Hematopoietic multipotent progenitor cell (in vitro differentiated cells): ENCODE measurements around the gene KNDC1. TPM values are rescaled to one million over a fixed set of nuclear protein-coding genes. Genes with fewer than 3 reads are reported as not detected.

Experiments used
- DNase-seq, 3 donors: peaks; one replicate each; pipeline ENCODE4 v3.0.0-alpha.2; 2011 to 2015; ENCODE audit warnings: low read depth in 2 of 3, low spot score in 2 of 3
- total RNA-seq: library from RNA; depleted of rRNA; stranded (reverse); fragments of >200 nt; gene quantifications from one replicate; pipeline ENCODE4 v1.2.3, GENCODE V29; 2012

Gene KNDC1
- total RNA-seq, 1 donor: under 0.01 TPM

DNA sequence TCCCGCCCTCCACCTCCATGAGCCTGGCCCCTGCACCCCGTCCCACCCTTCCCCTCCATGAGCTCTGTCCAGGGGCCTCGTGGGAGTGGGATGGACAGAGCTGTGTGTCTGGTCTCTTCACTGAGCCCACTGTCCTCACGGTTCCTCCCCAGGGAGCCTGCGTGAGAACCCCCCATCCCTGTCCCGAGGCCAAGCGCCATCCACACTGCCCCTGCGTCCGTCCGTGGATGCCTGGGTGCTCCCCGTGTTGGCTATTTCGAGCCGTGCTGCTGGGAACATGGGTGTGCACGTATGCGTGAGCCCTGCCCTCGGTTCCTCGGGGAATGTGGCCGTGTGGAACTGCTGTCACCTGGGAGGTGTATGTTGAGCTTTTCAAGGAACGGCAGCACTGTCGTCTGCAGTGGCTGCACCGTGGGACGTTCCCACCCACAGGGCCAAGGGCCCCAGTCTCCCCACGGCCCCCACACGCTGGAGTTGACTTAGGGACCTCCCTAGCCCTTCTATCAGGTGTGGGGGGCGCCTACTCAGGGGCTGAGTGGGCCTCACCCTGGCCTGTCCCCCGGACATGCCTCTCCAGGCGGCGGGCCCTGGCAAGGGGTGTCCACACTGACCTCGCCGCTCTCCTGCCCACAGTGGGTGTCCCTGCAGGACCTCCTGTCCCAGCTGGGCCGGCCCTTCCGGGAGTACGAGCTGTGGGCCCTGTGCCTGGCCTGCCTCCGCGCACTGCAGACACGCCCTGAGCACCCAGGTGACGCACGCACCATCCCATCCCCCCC is 28.1 kb downstream of the KNDC1 start:
- DNase-seq: no peak

DNA sequence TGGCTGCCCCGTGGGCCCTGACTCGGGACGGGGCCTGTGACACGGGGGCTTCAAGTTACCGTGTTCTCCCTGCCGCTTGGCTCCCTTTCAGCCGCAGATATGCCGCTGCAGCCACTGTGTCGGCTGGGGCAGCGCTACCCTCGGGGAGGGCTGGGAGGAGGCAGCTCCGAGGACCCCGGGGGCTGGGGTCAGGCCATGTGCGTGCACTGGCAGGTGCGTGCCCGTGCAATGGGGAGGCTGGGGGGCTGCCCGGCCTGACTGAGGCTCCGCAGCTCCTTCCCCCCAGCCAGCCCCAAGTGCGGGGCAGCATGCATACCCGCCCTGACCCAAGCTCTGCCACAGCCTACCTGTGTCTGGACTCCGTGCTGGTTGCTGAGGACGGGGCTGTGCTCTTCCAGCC is 29.2 kb downstream of the KNDC1 start:
- DNase-seq: no peak

DNA sequence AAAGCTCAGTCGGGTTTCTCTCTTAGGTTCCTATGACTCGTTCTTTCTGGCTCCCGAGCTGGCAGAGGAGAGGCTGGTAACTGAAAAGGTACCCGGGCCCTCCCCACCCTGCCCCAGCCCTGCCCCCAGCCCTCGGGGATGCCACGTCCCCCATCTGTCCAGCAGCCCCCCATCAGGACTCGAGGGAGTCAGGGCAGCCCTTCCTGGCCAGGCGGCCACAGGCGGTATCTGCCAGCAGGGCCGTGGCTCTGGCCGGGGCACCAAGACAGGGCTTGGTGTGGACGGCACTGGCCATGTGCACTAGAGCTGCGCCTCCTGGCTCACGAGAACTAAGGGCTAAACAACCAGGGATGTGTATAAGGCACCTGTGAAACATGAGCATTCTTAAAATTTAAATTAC is 29.7 kb downstream of the KNDC1 start:
- no peak for DNase-seq

DNA sequence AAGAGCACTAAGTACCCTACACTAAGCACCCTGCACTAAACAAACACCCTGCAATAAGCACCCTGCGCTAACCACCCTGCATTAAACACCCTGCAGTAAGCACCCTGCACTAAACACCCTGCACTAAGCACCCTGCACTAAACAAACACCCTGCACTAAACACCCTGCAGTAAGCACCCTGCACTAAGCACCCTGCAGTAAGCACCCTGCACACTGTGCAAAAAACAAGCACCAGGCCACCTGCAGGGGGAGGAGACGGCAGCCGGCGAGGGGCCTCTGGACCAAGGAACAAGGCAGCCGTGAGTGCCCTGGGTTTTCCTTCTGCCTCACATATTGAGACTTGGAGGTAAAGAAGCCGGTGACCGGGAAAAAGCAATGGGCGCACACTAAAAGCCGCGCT is 30.2 kb downstream of the KNDC1 start:
- no peak for DNase-seq

DNA sequence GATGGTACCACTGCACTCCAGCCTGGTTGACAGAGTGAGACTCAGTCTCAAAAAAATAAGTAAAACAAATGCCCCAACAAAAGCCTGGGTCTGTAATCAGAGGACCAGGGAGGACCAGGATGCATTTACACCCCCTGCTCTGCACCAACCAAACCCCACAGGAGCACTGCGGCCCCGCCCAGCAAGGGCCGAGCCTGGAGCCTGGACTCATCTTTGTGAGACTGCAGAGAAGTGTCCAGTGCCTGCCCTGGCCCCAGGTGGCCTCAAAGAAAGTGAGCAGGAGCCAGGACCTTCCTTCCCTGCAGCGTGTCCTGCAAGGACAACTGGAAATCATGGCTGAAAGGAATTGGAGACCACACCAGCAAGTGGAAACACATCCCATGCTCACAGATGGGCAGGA is 31.6 kb downstream of the KNDC1 start:
- no peak for DNase-seq

DNA sequence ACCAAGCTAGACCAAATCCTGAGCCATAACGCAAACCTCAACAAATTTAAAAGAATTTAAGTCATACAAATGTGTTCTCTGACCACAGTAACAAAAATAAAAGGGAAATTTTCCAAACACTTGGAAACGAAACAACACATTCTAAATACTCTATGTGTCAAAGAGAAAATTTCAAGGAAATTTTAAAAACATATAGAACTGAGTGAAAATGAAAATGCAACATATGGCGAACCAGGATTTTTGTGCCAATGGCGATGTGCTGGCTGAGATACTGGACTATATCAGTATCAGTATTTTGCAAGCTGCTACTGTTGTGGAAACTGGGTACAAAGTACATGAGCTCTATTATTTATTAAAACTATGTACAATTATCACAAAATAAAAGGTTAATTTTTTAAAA is 34.1 kb downstream of the KNDC1 start:
- DNase-seq: no peak

DNA sequence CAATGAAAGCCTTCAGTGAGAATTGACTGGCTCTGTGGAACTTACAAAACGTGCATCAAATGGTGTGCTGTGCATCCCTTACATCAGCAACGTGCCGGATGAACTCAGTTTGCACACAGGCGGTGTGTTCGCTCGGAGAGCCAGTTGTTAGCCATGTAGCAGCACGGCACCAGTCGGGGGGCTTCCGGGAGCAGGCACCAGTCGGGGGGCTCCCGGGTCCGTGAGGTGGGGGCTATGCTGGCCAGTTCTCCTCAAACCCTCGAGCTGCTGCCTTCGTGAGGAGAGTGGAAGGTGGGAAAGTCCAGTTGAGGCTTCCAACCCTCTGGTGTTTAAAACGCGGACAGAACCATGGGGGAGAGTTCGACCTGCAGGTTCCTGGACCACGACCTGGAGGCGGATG is 35.1 kb downstream of the KNDC1 start:
- DNase-seq: no peak

DNA sequence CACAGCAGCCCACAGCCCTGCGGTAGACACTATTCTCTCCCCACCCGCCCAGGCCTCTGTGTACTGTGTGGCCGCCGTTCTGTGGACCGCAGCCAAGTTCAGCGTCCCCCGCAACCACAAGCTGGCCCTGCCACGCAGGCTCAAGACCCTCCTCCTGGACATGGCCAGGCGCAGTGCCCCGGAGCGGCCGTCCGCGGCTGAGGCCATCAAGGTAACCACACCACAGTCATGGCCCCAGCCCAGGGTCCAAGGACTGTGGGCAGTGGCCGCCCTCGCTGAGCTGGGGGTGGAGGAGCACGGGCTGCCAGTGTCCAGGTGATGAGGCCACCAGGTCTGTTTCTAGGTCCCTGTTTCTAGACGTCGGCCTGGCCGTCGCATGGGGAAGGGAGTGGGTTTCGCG is 35.6 kb downstream of the KNDC1 start:
- no peak for DNase-seq

DNA sequence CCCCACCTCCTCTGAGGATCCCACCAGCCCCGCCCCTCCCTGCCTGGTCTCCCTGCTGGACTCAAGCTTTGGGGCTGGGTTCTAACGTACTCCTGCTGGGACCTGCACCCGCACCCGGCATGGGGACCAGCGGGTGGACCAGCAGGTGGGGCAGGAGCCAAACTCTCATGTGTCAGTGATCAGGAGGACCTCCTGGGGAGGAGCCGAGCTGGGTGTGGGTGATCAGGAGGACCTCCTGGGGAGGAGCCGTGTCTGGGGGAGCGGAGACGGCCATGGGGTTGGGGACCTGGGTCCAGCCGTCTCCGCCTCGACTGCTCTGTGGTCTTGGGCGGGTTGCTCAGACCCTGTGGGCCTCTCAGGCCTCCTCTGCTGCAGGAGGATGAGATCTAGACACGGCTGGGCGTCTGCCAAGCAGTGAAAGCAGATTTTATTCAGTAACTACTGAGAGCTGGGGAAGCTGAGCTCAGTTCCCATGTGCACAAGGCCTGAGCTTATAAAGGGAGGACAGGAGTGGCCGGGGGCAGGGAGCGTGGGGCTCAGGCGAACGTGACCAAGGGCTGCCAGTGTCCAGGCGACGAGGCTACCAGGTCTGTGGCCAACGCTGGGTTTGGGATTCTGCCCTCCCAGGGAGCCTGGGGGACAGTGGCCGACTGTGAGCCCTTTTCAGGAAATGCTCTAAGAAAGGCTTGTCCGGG is 36.3 kb downstream of the KNDC1 start:
- DNase-seq: no peak

DNA sequence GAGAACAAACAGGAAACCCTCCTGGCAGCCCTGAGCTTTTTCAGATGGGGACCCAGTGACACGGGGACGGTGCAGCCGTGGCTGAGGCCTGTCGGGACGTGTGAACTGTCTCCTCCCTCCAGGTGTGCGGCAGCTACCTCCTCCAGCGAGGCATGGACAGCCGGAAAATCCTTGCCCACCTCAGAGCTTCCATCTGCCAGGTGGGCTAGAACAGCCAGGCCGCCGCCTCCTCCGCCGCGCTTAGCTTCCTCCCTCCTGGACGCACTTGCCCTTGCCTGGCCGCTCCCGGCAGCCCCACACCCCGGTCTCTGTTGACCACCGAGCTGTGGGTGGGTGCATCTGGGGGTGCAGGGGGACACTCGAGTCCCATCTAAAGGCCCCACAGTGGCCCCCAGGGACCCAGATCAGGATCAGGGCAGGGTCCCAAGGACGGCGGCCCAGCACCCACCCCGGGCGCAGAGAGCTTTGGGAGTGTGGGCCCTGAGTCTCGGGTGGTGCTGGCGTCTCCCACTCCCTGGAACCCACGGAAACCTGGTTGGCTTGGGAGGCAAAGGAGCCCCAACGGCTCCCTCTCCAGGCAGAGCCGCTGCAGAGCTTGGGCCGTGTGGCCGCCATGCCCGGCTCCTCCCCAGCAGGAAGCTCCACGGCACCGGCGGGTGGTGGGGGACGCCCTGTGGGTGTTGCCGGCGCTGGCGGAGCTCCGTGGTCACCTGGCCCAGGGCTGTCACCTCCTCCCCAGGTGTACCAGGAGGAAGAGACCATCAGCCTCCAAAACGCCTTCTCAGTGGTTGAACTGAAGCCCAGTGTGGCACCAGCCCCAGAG is 37.1 kb downstream of the KNDC1 start:
- DNase-seq: no peak

DNA sequence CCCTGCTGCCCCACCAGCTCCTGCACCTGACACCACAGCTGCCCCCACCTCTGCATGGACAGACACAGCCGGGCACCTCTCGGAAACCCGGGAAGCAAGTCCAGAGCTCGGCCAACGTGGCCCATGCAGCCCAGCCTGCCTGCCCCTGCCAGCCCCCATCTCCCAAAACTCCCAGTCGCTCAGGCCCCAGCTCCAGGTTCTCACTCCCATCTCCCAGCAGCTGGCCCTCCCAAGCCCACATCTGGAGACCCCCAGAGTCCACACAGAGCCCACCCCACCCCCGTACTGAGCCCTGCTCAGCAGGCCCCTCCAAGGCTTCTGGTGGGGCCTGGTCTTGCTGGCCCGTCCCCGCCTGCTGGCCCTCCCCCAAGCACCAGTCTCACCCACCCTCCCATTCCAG is 37.8 kb downstream of the KNDC1 start:
- DNase-seq: no peak

DNA sequence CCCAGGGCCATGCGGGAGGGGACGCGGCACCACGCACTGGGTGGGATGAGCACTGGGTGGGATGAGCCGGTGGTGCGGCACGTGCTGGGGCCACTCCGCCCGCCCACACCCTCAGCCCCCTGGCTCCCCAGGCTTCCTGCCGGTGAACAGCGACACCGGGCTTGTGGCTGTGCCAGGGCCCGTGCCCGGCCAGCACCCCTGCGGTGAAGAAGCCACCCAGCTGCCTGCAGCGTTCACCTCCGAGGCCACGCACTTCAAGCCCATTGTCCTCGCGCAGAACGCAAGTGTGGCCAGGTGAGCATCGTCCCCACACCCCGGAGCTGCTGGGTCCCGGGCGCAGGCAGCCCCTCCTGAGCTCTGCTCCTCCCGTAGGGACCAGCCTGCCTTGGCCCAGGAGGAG is 38.2 kb downstream of the KNDC1 start:
- no peak for DNase-seq

DNA sequence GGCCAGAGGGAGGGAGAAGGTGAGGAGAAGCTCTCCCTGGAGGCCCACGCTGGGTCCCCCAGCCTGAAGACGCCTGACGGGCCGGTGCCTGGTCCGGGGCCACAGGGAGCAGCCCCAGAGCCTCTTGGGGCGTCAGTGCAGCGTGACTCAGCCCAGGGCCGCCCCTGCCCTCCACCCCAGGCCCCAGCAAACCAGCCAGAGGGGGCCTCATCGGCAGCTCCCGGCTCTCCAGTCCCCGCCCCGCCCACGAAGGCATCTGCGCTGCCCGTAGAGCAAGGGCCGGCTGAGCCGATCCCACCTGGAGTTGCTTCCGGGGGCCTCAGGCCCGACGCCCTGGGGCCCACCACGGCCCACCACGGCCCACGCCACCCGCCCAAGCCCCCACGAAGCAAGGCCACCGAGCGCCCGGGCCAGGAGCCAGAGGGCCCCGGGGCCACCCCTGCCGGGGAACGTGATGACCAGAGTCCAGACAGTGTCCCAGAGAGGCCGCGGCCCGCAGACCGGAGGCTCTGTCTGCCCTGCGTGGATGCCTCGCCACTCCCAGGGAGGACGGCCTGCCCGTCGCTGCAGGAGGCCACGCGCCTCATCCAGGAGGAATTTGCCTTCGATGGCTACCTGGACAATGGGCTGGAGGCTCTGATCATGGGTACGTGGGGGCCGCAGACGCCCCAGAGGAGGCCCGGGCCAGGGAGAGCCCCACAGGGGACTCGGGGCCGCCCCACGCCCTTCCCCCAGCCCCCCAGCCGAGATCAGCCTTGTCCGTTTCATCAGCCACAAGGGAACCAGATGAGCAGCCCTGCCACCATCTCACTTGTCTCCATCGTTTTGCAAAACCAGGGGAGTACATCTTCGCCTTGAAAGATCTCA is 38.8 kb downstream of the KNDC1 start:
- no peak for DNase-seq

DNA sequence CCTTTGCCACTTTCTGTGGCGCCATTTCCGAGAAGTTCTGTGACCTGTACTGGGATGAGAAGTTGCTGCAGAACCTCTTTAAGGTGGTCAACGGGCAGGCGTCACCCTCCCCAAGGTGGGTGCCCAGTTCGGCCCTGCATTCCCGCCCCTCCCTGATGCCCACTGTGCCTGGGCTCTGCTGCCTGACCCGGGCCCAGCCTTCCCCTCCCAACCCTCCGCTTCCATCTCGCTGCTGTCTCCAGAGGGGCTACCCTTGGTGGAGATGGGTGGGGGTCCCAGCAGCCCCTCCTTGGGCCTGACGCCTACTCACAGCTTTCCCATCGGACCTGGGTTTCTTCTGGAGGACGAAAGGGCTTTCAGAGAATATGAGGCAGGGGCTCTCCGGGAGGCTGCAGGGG is 39.5 kb downstream of the KNDC1 start:
- DNase-seq: no peak

DNA sequence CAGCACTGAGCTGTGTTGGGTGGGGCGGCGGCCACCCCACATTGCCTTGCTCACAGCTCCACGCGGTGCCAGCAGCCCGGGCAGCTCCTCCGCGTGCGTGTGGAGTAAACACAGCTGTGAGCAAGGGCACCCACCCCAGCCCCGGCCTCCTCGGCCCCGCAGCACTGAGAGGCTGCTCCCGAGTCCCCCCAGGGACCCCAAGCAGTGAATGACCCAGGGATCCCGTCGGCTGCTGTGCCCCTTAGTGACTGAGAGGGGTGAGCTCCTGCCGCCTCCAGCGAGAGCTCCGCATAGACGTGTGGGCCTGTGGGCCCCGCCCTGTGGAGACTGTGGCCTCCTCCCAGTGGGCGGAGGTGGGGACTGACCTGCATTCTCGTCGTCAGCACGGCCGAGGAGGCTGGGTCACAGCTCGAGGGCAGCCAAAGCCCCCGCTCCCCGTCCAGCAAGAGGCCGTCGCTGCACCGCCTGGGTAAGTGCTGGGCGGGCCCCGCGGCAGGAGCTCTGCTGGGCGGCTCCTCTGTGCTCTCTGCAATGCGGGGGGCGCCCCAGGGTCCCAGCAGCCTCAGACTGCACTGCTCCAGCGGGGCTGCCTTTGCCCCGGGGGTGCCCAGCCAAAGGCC is 40.1 kb downstream of the KNDC1 start:
- DNase-seq: no peak

DNA sequence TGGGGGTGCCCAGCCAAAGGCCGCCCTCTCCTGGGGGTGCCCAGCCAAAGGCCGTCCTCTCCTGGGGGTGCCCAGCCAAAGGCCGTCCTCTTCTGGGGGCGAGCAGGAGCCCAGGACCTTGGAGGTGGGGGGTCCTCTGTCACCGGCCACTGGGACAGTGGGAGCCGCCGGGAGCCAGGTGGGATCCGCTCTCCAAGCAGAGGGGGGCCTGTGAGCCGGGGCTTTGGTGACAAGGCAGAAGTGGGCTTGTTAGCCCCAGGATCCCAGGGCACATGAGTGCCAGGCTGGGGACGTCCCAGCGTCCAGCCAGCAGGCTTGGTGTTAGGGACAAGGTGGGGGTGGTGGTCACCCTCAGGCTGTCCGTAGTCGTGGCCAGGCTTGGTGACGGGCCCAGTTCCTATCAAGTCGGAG is 40.6 kb downstream of the KNDC1 start:
- no peak for DNase-seq

DNA sequence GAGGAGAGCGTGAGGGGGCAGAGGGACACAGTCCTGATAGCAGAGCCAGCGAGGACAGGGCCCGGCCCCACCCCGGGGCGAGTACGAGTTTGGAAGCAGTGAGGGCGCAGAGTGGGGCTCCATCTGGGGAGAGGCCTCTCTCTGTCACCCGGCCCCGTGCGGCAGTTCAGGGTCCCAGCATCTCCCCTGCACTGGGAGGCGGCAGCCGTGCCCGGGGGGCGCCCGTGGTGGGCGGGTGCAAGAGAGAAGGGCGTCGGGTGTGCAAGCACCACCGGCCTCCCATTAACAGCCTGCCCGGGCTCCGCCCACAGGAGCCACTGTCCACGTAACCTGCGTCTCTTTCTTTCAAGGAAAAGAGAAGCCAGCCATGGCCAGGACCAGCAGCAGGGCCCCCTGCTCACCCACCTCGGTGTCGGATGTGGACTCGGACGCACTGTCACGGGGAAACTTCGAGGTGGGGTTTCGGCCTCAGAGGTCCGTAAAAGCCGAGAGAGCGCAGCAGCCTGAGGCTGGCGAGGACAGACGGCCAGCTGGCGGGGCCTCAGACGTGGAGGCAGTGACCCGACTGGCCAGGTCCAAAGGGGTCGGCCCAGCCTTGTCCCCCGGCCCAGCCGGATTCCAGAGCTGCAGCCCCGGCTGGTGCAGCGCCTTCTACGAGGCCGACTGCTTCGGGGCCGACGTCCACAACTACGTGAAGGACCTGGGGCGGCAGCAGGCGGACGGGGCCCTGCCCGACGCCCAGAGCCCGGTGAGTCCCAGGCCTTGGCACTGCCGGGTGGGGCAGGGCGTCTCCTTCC is 41.3 kb downstream of the KNDC1 start:
- no peak for DNase-seq

DNA sequence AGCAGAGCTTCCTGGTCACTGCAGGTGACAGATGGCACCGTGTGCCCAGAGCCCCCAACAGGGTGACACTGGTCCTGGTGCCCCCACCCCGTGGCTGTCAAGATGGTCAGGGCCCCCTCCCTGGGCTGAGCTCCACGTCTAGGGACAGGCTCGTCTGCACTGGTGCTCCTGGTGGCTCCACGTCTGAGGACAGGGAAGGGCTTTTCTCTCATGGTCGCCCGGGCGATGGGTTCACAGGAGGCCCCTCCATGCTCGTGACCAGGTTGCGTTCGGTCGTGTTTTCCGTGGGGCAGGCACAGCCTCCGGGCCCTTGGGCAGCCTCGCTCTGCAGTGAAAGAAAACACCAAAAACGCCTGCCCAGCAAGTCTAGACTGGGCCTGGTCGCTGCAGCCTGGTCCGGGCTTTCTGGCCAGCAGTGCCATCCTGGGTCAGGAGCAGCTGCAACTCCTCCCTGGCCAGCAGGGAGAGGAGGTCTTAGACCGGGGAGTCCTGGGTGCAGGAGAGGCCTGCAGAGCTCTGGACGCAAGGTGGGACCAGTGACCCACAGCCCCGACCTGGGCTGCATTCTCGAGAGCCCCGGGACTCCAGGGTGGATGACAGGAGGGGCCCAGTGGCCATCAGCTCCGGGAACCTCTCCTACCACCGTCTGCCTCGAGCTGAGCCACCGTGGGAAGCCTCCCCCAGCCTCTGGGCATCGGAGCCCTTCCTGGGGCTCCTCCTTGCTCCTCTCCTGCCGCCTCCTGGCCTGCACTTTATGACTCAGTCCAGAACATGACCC is 42.1 kb downstream of the KNDC1 start:
- no peak for DNase-seq
